GM23338 (cell line): ENCODE results near the gene ATAD1.

Experiments
- EZH2 ChIP-seq: fragments of 200-600 bp; sonication (generic); IDR thresholded peaks from one replicate; pipeline ENCODE4 v1.8.0; 2017; ENCODE audit warnings: antibody characterized with exemption, mild to moderate bottlenecking, low read depth; ENCODE audit not compliant: unreplicated experiment
- EZH2phosphoT487 ChIP-seq: fragments of 200-600 bp; sonication (generic); IDR thresholded peaks from one replicate; pipeline ENCODE4 v1.8.1; 2018; ENCODE audit warnings: antibody characterized with exemption; ENCODE audit not compliant: unreplicated experiment
- JUNB ChIP-seq: IDR thresholded peaks from one replicate; pipeline ENCODE4 v1.6.1; 2016; ENCODE audit warnings: antibody characterized with exemption; ENCODE audit not compliant: unreplicated experiment
- POLR2AphosphoS5 ChIP-seq: IDR thresholded peaks from 2 replicates; pipeline ENCODE4 v1.6.1; 2016; ENCODE audit warnings: antibody characterized with exemption, low read depth
- TF ChIP-seq, protein P1 (sequence below), 2 experiments: fragments of 200-600 bp in 1 of 2; sonication (generic) in 1 of 2; conservative IDR thresholded peaks; 2 replicates each; pipeline versions ENCODE4 v1.5.1 to v1.6.1; 2016 to 2017; ENCODE audit warnings: antibody characterized with exemption in 2 of 2, low read depth in 2 of 2, mild to moderate bottlenecking in 2 of 2, moderate library complexity in 1 of 2

DNA sequence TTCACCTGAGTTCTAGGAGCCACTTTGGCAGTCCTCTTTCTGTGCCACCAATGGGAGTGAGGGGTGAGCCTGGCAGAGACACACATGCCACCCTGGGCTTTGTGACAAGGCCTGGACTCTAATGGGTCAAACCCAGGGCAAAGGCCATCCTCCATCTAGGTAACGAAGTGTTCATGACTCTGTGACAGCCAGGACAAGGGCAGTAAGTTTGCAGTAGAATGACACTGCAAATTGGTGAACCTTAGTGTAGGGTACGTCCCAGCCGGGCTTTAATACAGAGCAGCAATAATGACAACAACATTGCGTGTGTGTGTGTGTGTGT, 115.1 kb downstream of the ATAD1 start:
- no peak for TF ChIP-seq JUNB
- TF ChIP-seq, protein P1, sequence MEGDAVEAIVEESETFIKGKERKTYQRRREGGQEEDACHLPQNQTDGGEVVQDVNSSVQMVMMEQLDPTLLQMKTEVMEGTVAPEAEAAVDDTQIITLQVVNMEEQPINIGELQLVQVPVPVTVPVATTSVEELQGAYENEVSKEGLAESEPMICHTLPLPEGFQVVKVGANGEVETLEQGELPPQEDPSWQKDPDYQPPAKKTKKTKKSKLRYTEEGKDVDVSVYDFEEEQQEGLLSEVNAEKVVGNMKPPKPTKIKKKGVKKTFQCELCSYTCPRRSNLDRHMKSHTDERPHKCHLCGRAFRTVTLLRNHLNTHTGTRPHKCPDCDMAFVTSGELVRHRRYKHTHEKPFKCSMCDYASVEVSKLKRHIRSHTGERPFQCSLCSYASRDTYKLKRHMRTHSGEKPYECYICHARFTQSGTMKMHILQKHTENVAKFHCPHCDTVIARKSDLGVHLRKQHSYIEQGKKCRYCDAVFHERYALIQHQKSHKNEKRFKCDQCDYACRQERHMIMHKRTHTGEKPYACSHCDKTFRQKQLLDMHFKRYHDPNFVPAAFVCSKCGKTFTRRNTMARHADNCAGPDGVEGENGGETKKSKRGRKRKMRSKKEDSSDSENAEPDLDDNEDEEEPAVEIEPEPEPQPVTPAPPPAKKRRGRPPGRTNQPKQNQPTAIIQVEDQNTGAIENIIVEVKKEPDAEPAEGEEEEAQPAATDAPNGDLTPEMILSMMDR (conservative IDR thresholded peaks at IDR 0.05; ENCODE audit: low read depth in 2 of 2): no peak
- no peak for TF ChIP-seq POLR2AphosphoS5
- TF ChIP-seq EZH2phosphoT487: no peak
- TF ChIP-seq EZH2: no peak
